Progenitor cell of endocrine pancreas (in vitro differentiated cells): ENCODE results near the gene SUFU. TPM values are rescaled to one million over a fixed set of nuclear protein-coding genes. Genes with fewer than 3 reads are reported as not detected.

ENCODE experiments used
- DNase-seq: peaks from one replicate; pipeline ENCODE4 v3.0.0; 2021; ENCODE audit warnings: low spot score; ENCODE audit not compliant: unreplicated experiment
- H3K27ac Mint-ChIP-seq: 2 replicates; pipeline ENCODE4 v1.8.0; 2021; ENCODE audit warnings: mild to moderate bottlenecking, moderate library complexity, mixed read lengths
- H3K27me3 Mint-ChIP-seq: 2 replicates; pipeline ENCODE4 v1.8.0; 2021; ENCODE audit warnings: mixed read lengths
- H3K36me3 Mint-ChIP-seq: 2 replicates; pipeline ENCODE4 v1.8.0; 2022; ENCODE audit warnings: mixed read lengths; ENCODE audit not compliant: insufficient read depth
- H3K4me1 Mint-ChIP-seq: 2 replicates; pipeline ENCODE4 v1.8.0; 2021; ENCODE audit warnings: low read depth, mixed read lengths
- H3K4me3 Mint-ChIP-seq: 2 replicates; pipeline ENCODE4 v1.8.0; 2021; ENCODE audit warnings: low read depth, mild to moderate bottlenecking, moderate library complexity, mixed read lengths
- H3K9me3 Mint-ChIP-seq: 2 replicates; pipeline ENCODE4 v1.8.0; 2021; ENCODE audit warnings: low read depth, mixed read lengths
- CTCF ChIP-seq: fragments of 200-600 bp; sonication (generic); IDR thresholded peaks from one replicate; pipeline ENCODE4 v1.5.0; 2021; ENCODE audit warnings: antibody characterized with exemption, mild to moderate bottlenecking; ENCODE audit not compliant: unreplicated experiment
- total RNA-seq: library from RNA; stranded (reverse); gene quantifications from 2 replicates; pipeline ENCODE4 v1.2.1, GENCODE V29; 2021

Gene SUFU
- total RNA-seq, 1 donor from 2014 or later, result 25.8 TPM

- Mint-ChIP-seq H3K9me3 (no peaks in the 10 kb centered on the region), H3K4me1 (no peaks in the 10 kb centered on the region), H3K36me3 (peaks cover 8% of the 10 kb centered on the region), H3K27ac (no peak overlapping the region), H3K4me3 (no peak overlapping the region), H3K27me3 (no peaks in the 10 kb centered on the region)
- TF ChIP-seq CTCF, result no peak
- DNase-seq, result no peak
These were observed 43.0 kb downstream of the SUFU start for GRCh38 chr10:102546606-102547320.

GRCh38 chr10:102549549-102549948 is 45.8 kb downstream of the SUFU start:
- H3K27ac Mint-ChIP-seq, result no peak overlapping the region
- TF ChIP-seq CTCF, result no peak
- DNase-seq, result no peak

GRCh38 chr10:102550636-102551210 is 47.0 kb downstream of the SUFU start:
- no peak for TF ChIP-seq CTCF
- H3K9me3 Mint-ChIP-seq, result no peaks in the 10 kb centered on the region
- no peaks in the 10 kb centered on the region for H3K4me1 Mint-ChIP-seq
- H3K4me3 Mint-ChIP-seq, result no peak overlapping the region
- no peaks in the 10 kb centered on the region for H3K27me3 Mint-ChIP-seq
- DNase-seq, result no peak
- no peak overlapping the region for H3K27ac Mint-ChIP-seq
- peaks cover 9% of the 10 kb centered on the region for H3K36me3 Mint-ChIP-seq

More at GRCh38 chr10:102549549-102549948, 45.8 kb downstream of the SUFU start:
- peaks cover 9% of the 10 kb centered on the region for H3K36me3 Mint-ChIP-seq
- H3K4me3 Mint-ChIP-seq, result no peak overlapping the region
- H3K4me1 Mint-ChIP-seq, result no peaks in the 10 kb centered on the region
- no peaks in the 10 kb centered on the region for H3K27me3 Mint-ChIP-seq
- H3K9me3 Mint-ChIP-seq, result no peaks in the 10 kb centered on the region

- H3K27ac Mint-ChIP-seq, result no peak overlapping the region
- H3K9me3 Mint-ChIP-seq, result no peaks in the 10 kb centered on the region
- no peaks in the 10 kb centered on the region for H3K27me3 Mint-ChIP-seq
- no peaks in the 10 kb centered on the region for H3K4me1 Mint-ChIP-seq
- no peak for TF ChIP-seq CTCF
- no peak overlapping the region for H3K4me3 Mint-ChIP-seq
- no peak for DNase-seq
- peaks cover 9% of the 10 kb centered on the region for H3K36me3 Mint-ChIP-seq
These were observed 48.8 kb downstream of the SUFU start for GRCh38 chr10:102552533-102552932.

- DNase-seq, result no peak
- peaks cover 9% of the 10 kb centered on the region for H3K36me3 Mint-ChIP-seq
- no peaks in the 10 kb centered on the region for H3K4me1 Mint-ChIP-seq
- H3K27ac Mint-ChIP-seq, result no peak overlapping the region
- no peaks in the 10 kb centered on the region for H3K9me3 Mint-ChIP-seq
- no peak for TF ChIP-seq CTCF
- H3K4me3 Mint-ChIP-seq, result no peak overlapping the region
- H3K27me3 Mint-ChIP-seq, result no peaks in the 10 kb centered on the region
These were observed 50.0 kb downstream of the SUFU start for GRCh38 chr10:102553771-102554170.
